Upper lobe of left lung (tissue), 6 donors: ENCODE measurements around the gene NPIPB8. TPM values are rescaled to one million over a fixed set of nuclear protein-coding genes. Genes with fewer than 3 reads are reported as not detected.
"Not testable (repeated sequence)": the region's sequence is repeated elsewhere in the genome, so short reads cannot be mapped to it uniquely, and the experiment has no call there.

Source experiments
- ATAC-seq, 2 donors: fragments of 200-7000 bp; cut with Tn5 transposase; one replicate each; pipeline ENCODE4 v1.9.1; 2022; ENCODE audit warnings: mild to moderate bottlenecking in 2 of 2, moderate library complexity in 2 of 2; ENCODE audit not compliant: low FRiP score in 2 of 2
- DNase-seq, 2 donors: peaks; one replicate each; pipeline ENCODE4 v3.0.0-alpha.2; 2019 to 2020
- H3K27ac ChIP-seq, 4 donors: fragments of 200-600 bp; sonication (generic); one replicate each; pipeline ENCODE4 v1.5.1; 2016 to 2019
- H3K27me3 ChIP-seq, 4 donors: fragments of 200-600 bp; sonication (generic); one replicate each; pipeline ENCODE4 v1.5.1; 2017 to 2019
- H3K36me3 ChIP-seq, 4 donors: fragments of 200-600 bp; sonication (generic); one replicate each; pipeline ENCODE4 v1.5.1; 2016 to 2019
- H3K4me1 ChIP-seq, 4 donors: fragments of 200-600 bp; sonication (generic); one replicate each; pipeline ENCODE4 v1.5.1; 2018 to 2019
- H3K4me3 ChIP-seq, 4 donors: fragments of 200-600 bp; sonication (generic); one replicate each; pipeline ENCODE4 v1.5.1; 2017 to 2019; ENCODE audit warnings: mild to moderate bottlenecking in 2 of 4, moderate library complexity in 1 of 4
- H3K9me3 ChIP-seq, 4 donors: fragments of 200-600 bp; sonication (generic); one replicate each; pipeline ENCODE4 v1.5.1; 2018 to 2019
- EP300 ChIP-seq, 4 donors: sonication (generic); formaldehyde crosslinking; IDR thresholded peaks; one replicate each; pipeline ENCODE4 v1.5.1; 2017; ENCODE audit warnings: antibody characterized with exemption in 4 of 4, control low read depth in 2 of 4
- POLR2A ChIP-seq, 4 donors: fragments of 450-650 bp; IDR thresholded peaks; one replicate each; pipeline ENCODE4 v1.5.1; 2016 to 2017; ENCODE audit warnings: antibody characterized with exemption in 4 of 4, mild to moderate bottlenecking in 2 of 4
- POLR2AphosphoS5 ChIP-seq, 2 donors: sonication (generic); formaldehyde crosslinking; IDR thresholded peaks; one replicate each; pipeline ENCODE4 v1.5.1; 2017; ENCODE audit warnings: antibody characterized with exemption in 2 of 2
- WGBS, 2 donors: methylation state at CpG; one replicate each; pipeline ENCODE4 v1.1.5; 2017 to 2018; 5-methylcytosine and 5-hydroxymethylcytosine counted together
- total RNA-seq, 6 donors: library from RNA; depleted of rRNA in 4 of 6; stranded (reverse); fragments of >200 nt in 4 of 6; gene quantifications; one replicate each; pipeline versions ENCODE4 v1.1.0 to v1.2.1, GENCODE V29; 2016 to 2021
- TF ChIP-seq, protein P1 (sequence below), 6 experiments: fragments of 450-650 bp in 4 of 6; fragments of 200-600 bp in 2 of 6; sonication (generic) in 2 of 6; IDR thresholded peaks; one replicate each; pipeline ENCODE4 v1.5.1; 2016 to 2019; ENCODE audit warnings: antibody characterized with exemption in 6 of 6
- donor health status: DM: no; HTN: no; CAD: no; lungs with moderate emphysema.
- donor health status: DM: no; HTN: yes; CAD: no; lungs with severe emphysema.

Gene NPIPB8
- total RNA-seq, result 1 to 10 TPM in 1 of 6 donors, under 1 TPM in 1, not detected in 4; 0.67 to 2.3 TPM

GRCh38 chr16:28637765-28638164 lies at the start of gene NPIPB8:
Gene NPIPB8, plus strand, starts transcription at chr16:28638065. Its CDS starts 296 bp downstream, at chr16:28638361.
- H3K27ac ChIP-seq, H3K27me3 ChIP-seq, DNase-seq, H3K4me1 ChIP-seq, H3K4me3 ChIP-seq, H3K36me3 ChIP-seq, ATAC-seq, H3K9me3 ChIP-seq: not testable (repeated sequence)
- WGBS, 2 donors, result 83 to 89% methylated on average over 1 of the region's 1 CpG

DNA sequence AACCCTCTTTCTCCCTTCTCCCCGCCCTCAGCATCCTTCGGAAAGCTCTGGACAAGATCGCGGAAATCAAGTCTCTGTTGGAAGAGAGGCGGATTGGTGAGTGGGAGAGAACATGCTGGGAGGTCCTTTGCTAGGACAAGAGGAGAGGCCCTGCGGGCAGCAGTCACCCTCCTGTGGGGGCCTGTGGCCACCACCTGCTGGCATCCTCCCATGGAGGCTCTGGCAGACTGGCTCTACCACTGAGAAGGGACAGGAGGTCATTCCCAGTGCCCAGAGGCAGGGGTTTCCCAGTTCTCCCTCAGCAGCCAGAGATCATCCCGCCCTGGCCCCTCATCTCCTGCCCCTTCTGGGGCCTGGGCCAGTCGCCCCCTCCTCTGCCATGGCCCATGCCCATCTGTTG lies 48.8 kb upstream of the NPIPB8 start:
- 91 to 95% methylated on average over 8 of the region's 8 CpGs for WGBS, 2 donors
- H3K36me3 ChIP-seq, result peaks cover 8 to 89% (median 68%) of the 10 kb centered on the region in 4 donors
- no peak overlapping the region for H3K27ac ChIP-seq
- no peak for ATAC-seq
- no peaks in the 10 kb centered on the region for H3K27me3 ChIP-seq
- no peaks in the 10 kb centered on the region for H3K9me3 ChIP-seq
- no peak for DNase-seq
- no peaks in the 10 kb centered on the region for H3K4me1 ChIP-seq
- no peak overlapping the region for H3K4me3 ChIP-seq
- TF ChIP-seq POLR2A (IDR thresholded peaks at IDR 0.05) (no peak), POLR2AphosphoS5 (IDR thresholded peaks at IDR 0.05) (no peak), EP300 (IDR thresholded peaks at IDR 0.05) (no peak)
- TF ChIP-seq, protein P1, sequence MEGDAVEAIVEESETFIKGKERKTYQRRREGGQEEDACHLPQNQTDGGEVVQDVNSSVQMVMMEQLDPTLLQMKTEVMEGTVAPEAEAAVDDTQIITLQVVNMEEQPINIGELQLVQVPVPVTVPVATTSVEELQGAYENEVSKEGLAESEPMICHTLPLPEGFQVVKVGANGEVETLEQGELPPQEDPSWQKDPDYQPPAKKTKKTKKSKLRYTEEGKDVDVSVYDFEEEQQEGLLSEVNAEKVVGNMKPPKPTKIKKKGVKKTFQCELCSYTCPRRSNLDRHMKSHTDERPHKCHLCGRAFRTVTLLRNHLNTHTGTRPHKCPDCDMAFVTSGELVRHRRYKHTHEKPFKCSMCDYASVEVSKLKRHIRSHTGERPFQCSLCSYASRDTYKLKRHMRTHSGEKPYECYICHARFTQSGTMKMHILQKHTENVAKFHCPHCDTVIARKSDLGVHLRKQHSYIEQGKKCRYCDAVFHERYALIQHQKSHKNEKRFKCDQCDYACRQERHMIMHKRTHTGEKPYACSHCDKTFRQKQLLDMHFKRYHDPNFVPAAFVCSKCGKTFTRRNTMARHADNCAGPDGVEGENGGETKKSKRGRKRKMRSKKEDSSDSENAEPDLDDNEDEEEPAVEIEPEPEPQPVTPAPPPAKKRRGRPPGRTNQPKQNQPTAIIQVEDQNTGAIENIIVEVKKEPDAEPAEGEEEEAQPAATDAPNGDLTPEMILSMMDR (IDR thresholded peaks at IDR 0.05), result no peak

DNA sequence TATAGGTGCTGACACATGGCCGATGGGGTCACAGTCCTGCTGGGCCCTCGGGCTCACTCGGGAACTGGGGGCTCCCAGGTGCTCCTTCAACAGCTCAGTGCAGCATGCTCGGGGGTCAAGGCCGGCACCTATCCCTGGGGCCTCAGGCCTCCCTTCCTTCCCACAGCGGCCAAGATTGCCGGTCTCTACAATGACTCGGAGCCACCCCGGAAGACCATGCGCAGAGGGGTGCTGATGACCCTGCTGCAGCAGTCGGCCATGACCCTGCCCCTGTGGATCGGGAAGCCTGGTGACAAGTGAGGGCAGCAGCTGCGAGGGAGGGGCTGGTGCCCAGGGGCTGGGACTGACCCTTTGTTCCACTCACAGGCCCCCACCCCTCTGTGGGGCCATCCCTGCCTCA lies 47.9 kb upstream of the NPIPB8 start:
- Histone ChIP-seq H3K9me3 (no peaks in the 10 kb centered on the region), H3K4me3 (no peak overlapping the region), H3K27ac (no peak overlapping the region), H3K4me1 (no peaks in the 10 kb centered on the region), H3K36me3 (peaks cover 8 to 82% (median 64%) of the 10 kb centered on the region in 4 donors), H3K27me3 (no peaks in the 10 kb centered on the region)
- no peak for ATAC-seq
- no peak for TF ChIP-seq POLR2A (IDR thresholded peaks at IDR 0.05)
- TF ChIP-seq POLR2AphosphoS5 (IDR thresholded peaks at IDR 0.05), result no peak
- TF ChIP-seq, protein P1 (IDR thresholded peaks at IDR 0.05), result no peak
- 96 to 99% methylated on average over 4 to 11 of the region's 13 CpGs for WGBS, 2 donors
- no peak for DNase-seq

GRCh38 chr16:28590384-28591340 lies 47.2 kb upstream of the NPIPB8 start:
- TF ChIP-seq, protein P1 (IDR thresholded peaks at IDR 0.05), result no peak
- TF ChIP-seq EP300 (IDR thresholded peaks at IDR 0.05) (no peak), POLR2AphosphoS5 (IDR thresholded peaks at IDR 0.05) (no peak), POLR2A (IDR thresholded peaks at IDR 0.05) (no peak)
- 93 to 99% methylated on average over 12 to 22 of the region's 22 CpGs for WGBS, 2 donors
- H3K36me3 ChIP-seq, result peaks cover 5 to 75% (median 57%) of the 10 kb centered on the region in 4 donors

DNA sequence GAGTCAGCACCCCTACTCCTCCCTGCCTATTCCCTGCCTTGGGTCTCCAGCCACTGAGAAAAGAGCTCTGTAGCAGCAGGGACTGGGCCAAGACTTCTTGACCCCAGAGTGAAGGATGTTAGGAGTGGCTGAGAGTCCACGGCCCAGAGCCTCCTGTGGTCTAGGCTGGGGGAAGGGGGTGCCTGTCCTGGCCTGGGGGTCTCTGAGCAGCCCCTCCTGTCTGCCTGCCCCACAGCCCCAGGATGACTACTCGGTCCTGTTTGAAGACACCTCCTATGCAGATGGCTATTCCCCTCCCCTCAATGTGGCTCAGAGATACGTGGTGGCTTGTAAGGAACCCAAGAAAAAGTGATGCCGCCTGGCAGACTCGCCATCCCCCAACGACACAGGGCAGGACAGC lies 46.5 kb upstream of the NPIPB8 start:
- H3K36me3 ChIP-seq, result peaks cover 4 to 68% (median 53%) of the 10 kb centered on the region in 4 donors
- H3K27me3 ChIP-seq, result no peaks in the 10 kb centered on the region
- 86 to 95% methylated on average over 5 to 6 of the region's 6 CpGs for WGBS, 2 donors
- ATAC-seq (no peak), DNase-seq (no peak)
- H3K4me3 ChIP-seq, result no peak overlapping the region
- no peak overlapping the region for H3K27ac ChIP-seq
- peaks cover 4 to 9% (median 7%) of the 10 kb centered on the region in 4 donors for H3K4me1 ChIP-seq
- H3K9me3 ChIP-seq, result no peaks in the 10 kb centered on the region
- no peak for TF ChIP-seq POLR2A (IDR thresholded peaks at IDR 0.05)
- TF ChIP-seq EP300 (IDR thresholded peaks at IDR 0.05), result no peak
- TF ChIP-seq POLR2AphosphoS5 (IDR thresholded peaks at IDR 0.05), result no peak
- TF ChIP-seq, protein P1 (IDR thresholded peaks at IDR 0.05), result no peak

More at GRCh38 chr16:28590384-28591340, 47.2 kb upstream of the NPIPB8 start:
- Histone ChIP-seq H3K27ac (no peak overlapping the region), H3K27me3 (no peaks in the 10 kb centered on the region), H3K4me1 (peaks cover 0 to 5% (median 2%) of the 10 kb centered on the region in 4 donors), H3K4me3 (no peak overlapping the region), H3K9me3 (no peaks in the 10 kb centered on the region)
- ATAC-seq, result no peak
- DNase-seq, result no peak
